ENCODE results near the gene ENAM. TPM values are rescaled to one million over a fixed set of nuclear protein-coding genes. Genes with fewer than 3 reads are reported as not detected.

ENAM gene
- total and polyA plus RNA-seq, 2 donors (not counting 1 experiment from before 2014, with no cell fraction given) = 0.50 to 0.58 TPM

DNA sequence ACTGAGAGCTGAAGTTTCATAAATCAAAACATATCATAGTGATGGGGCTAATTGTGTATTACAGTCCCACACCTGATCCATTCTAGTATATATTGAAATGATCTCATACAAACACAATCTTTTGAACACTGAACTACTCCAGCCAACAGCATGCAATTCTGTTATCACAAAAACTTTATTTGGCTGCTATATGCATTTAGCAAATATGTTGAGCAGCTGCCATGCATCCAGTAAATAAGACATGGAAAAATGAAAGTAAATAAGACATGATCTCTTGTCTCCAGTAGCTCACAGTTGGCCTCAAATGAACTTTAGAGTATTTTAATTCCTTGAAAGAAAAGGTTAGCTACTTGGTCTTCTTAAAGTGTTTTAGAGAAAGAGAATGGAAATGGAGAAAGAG is 34.3 kb upstream of the ENAM start:
- Histone ChIP-seq H3K27ac (ENCODE audit: insufficient read depth, low read length) (no peak overlapping the region), H3K4me3 (replicated peaks in 1 of 4; ENCODE audit: control extremely low read depth in 1 of 4, insufficient read depth in 1 of 4, low read depth in 3 of 4, low read length in 4 of 4) (no peak overlapping the region), H3K9ac (ENCODE audit: insufficient read depth, low read length) (no peak overlapping the region), H3K36me3 (ENCODE audit: control insufficient read depth, insufficient read depth, low read length) (no peaks in the 10 kb centered on the region), H3K9me3 (ENCODE audit: control insufficient read depth, insufficient read depth, low read depth, low read length) (no peaks in the 10 kb centered on the region), H3K79me2 (ENCODE audit: control insufficient read depth, insufficient read depth, low read length) (no peaks in the 10 kb centered on the region), H3K4me1 (ENCODE audit: control insufficient read depth, extremely low read depth, insufficient read depth, low read length) (no peaks in the 10 kb centered on the region), H4K20me1 (ENCODE audit: control insufficient read depth, extremely low read depth, insufficient read depth, low read length) (no peaks in the 10 kb centered on the region), H3K4me2 (ENCODE audit: extremely low read depth, insufficient read depth, low read length) (no peak overlapping the region), H2AFZ (ENCODE audit: low read length) (no peak overlapping the region), H3K27me3 (ENCODE audit: control insufficient read depth, insufficient read depth, low read length) (no peaks in the 10 kb centered on the region)
- DNase-seq (ENCODE audit: low read depth in 2 of 2) = no peak
- TF ChIP-seq EZH2 (IDR thresholded peaks at IDR 0.05; ENCODE audit: low read length, missing control alignments) = no peak
- TF ChIP-seq CTCF (conservative IDR thresholded peaks at IDR 0.05 in 1 of 2, IDR thresholded peaks at IDR 0.05 in 1 of 2; ENCODE audit: low read depth in 1 of 2, low read length in 2 of 2) = no peak

DNA sequence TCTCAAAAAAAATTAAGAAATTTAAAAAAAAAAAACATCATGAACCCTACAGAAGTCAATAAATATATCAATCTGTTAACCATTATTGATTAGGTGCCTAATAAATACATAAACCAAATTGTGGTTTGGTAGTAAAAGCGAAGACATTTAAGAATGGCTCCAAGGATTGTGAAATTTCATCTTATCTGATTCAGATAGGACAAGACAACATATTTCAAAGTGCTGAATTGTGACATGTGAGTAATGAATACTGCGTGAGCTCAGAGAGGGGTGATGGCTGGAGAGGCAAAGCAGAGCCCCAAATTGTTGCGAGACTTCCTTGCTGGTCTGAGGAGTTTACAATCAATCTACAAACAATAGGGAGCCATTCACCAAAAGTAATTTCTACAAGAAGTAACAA is 28.2 kb upstream of the ENAM start:
- H3K36me3 ChIP-seq (ENCODE audit: control insufficient read depth, insufficient read depth, low read length) = no peaks in the 10 kb centered on the region
- H3K4me2 ChIP-seq (ENCODE audit: extremely low read depth, insufficient read depth, low read length) = no peak overlapping the region
- no peak overlapping the region for H3K4me3 ChIP-seq (replicated peaks in 1 of 4; ENCODE audit: control extremely low read depth in 1 of 4, insufficient read depth in 1 of 4, low read depth in 3 of 4, low read length in 4 of 4)
- no peaks in the 10 kb centered on the region for H3K9me3 ChIP-seq (ENCODE audit: control insufficient read depth, insufficient read depth, low read depth, low read length)
- no peaks in the 10 kb centered on the region for H3K4me1 ChIP-seq (ENCODE audit: control insufficient read depth, extremely low read depth, insufficient read depth, low read length)
- no peak for DNase-seq (ENCODE audit: low read depth in 2 of 2)
- H3K79me2 ChIP-seq (ENCODE audit: control insufficient read depth, insufficient read depth, low read length) = no peaks in the 10 kb centered on the region
- no peak for TF ChIP-seq EZH2 (IDR thresholded peaks at IDR 0.05; ENCODE audit: low read length, missing control alignments)
- no peak for TF ChIP-seq CTCF (conservative IDR thresholded peaks at IDR 0.05 in 1 of 2, IDR thresholded peaks at IDR 0.05 in 1 of 2; ENCODE audit: low read depth in 1 of 2, low read length in 2 of 2)
- H3K27me3 ChIP-seq (ENCODE audit: control insufficient read depth, insufficient read depth, low read length) = no peaks in the 10 kb centered on the region
- H2AFZ ChIP-seq (ENCODE audit: low read length) = no peak overlapping the region
- no peak overlapping the region for H3K9ac ChIP-seq (ENCODE audit: insufficient read depth, low read length)
- H4K20me1 ChIP-seq (ENCODE audit: control insufficient read depth, extremely low read depth, insufficient read depth, low read length) = no peaks in the 10 kb centered on the region
- no peak overlapping the region for H3K27ac ChIP-seq (ENCODE audit: insufficient read depth, low read length)

GRCh38 chr4:70600977-70601376 is 27.6 kb upstream of the ENAM start:
- Histone ChIP-seq H3K36me3 (ENCODE audit: control insufficient read depth, insufficient read depth, low read length) (no peaks in the 10 kb centered on the region), H3K9ac (ENCODE audit: insufficient read depth, low read length) (no peak overlapping the region), H3K27ac (ENCODE audit: insufficient read depth, low read length) (no peak overlapping the region)

More at GRCh38 chr4:70600977-70601376, 27.6 kb upstream of the ENAM start:
- Histone ChIP-seq H3K4me2 (ENCODE audit: extremely low read depth, insufficient read depth, low read length) (no peak overlapping the region), H3K4me1 (ENCODE audit: control insufficient read depth, extremely low read depth, insufficient read depth, low read length) (no peaks in the 10 kb centered on the region), H3K4me3 (replicated peaks in 1 of 4; ENCODE audit: control extremely low read depth in 1 of 4, insufficient read depth in 1 of 4, low read depth in 3 of 4, low read length in 4 of 4) (no peak overlapping the region), H2AFZ (ENCODE audit: low read length) (no peak overlapping the region), H3K79me2 (ENCODE audit: control insufficient read depth, insufficient read depth, low read length) (no peaks in the 10 kb centered on the region), H3K9me3 (ENCODE audit: control insufficient read depth, insufficient read depth, low read depth, low read length) (no peaks in the 10 kb centered on the region), H4K20me1 (ENCODE audit: control insufficient read depth, extremely low read depth, insufficient read depth, low read length) (no peaks in the 10 kb centered on the region), H3K27me3 (ENCODE audit: control insufficient read depth, insufficient read depth, low read length) (no peaks in the 10 kb centered on the region)
- no peak for DNase-seq (ENCODE audit: low read depth in 2 of 2)
- no peak for TF ChIP-seq CTCF (conservative IDR thresholded peaks at IDR 0.05 in 1 of 2, IDR thresholded peaks at IDR 0.05 in 1 of 2; ENCODE audit: low read depth in 1 of 2, low read length in 2 of 2)
- TF ChIP-seq EZH2 (IDR thresholded peaks at IDR 0.05; ENCODE audit: low read length, missing control alignments) = no peak
